ENCODE data around the gene RCAN2. TPM values are rescaled to one million over a fixed set of nuclear protein-coding genes. Genes with fewer than 3 reads are reported as not detected.

RCAN2 gene
- total RNA-seq, 2 donors from 2014 or later: 96.5 to 210 TPM

DNA sequence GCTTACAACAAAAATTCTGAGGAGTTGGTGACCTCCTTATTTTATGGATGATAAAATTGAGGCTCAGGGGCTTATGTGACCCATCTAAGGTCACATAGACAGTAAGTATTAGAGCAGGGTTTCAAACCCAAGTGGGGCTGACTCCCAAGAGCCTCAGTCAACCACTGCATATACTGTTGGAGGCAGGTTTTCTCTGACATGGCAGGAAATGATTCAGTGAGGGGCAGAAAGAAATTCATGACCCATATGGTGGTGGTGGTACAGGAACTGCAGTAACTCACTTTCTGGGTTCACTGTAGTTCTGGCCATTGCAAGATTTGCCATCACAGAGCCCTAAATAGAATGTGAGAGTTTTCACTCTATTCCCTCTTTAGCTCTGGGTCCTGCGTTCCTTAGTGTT is 188.4 kb downstream of the RCAN2 start:
- TF ChIP-seq, protein P1, sequence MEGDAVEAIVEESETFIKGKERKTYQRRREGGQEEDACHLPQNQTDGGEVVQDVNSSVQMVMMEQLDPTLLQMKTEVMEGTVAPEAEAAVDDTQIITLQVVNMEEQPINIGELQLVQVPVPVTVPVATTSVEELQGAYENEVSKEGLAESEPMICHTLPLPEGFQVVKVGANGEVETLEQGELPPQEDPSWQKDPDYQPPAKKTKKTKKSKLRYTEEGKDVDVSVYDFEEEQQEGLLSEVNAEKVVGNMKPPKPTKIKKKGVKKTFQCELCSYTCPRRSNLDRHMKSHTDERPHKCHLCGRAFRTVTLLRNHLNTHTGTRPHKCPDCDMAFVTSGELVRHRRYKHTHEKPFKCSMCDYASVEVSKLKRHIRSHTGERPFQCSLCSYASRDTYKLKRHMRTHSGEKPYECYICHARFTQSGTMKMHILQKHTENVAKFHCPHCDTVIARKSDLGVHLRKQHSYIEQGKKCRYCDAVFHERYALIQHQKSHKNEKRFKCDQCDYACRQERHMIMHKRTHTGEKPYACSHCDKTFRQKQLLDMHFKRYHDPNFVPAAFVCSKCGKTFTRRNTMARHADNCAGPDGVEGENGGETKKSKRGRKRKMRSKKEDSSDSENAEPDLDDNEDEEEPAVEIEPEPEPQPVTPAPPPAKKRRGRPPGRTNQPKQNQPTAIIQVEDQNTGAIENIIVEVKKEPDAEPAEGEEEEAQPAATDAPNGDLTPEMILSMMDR (IDR thresholded peaks at IDR 0.05): no peak
- Histone ChIP-seq H3K4me3 (no peak overlapping the region), H3K27me3 (no peaks in the 10 kb centered on the region), H3K36me3 (no peaks in the 10 kb centered on the region), H3K9me3 (no peaks in the 10 kb centered on the region), H3K4me1 (peaks cover 0 to 17% of the 10 kb centered on the region in 2 donors), H3K27ac (no peak overlapping the region)
- no peak for DNase-seq (ENCODE audit: low spot score)

DNA sequence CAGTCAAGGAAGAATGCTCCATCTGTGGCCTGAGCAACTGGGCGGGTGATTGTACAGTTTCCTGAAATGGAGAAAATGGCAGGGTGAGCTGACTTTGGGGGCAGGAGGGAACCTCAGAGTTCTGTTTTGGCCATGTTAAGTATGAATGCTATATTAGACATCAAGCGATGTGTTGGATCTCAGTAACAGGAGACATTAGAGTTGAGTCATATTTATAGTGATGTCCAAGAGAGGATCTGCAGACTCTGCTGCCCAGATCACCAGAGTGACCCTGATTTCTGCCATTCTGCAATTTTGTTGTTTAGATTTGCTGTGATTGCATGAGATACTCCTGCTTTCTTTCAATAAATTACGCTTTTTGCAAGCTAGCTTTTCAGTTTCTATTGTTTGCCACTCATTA is 189.1 kb downstream of the RCAN2 start:
- H3K36me3 ChIP-seq: no peaks in the 10 kb centered on the region
- H3K9me3 ChIP-seq: no peaks in the 10 kb centered on the region
- H3K4me3 ChIP-seq: no peak overlapping the region
- peak overlapping the region in 1 of 2 donors; percentile 43 for H3K27ac ChIP-seq
- TF ChIP-seq, protein P1 (IDR thresholded peaks at IDR 0.05): no peak
- H3K27me3 ChIP-seq: no peaks in the 10 kb centered on the region
- H3K4me1 ChIP-seq: peaks cover 0 to 23% of the 10 kb centered on the region in 2 donors
- DNase-seq (ENCODE audit: low spot score): no peak

DNA sequence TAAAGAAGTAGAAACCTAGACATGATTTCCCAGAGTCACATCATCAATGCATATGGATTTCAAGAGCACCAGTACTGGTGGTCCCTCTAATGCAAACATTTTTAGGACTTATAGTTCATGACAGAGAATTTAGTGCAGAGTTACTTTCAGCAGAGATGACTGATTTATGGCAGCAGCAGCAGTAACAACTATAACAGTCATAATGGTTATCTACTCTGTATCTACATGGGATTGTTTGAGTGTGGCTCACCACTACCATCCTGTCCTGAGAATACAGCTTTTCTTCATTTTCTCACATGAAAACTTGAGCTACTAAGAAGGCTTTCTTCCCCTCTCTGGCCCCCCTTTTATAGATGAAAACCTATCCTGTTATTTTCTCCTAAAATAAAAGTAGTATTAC is 192.0 kb downstream of the RCAN2 start:
- Histone ChIP-seq H3K9me3 (no peaks in the 10 kb centered on the region), H3K4me3 (no peak overlapping the region), H3K4me1 (peaks cover 0 to 24% of the 10 kb centered on the region in 2 donors), H3K36me3 (no peaks in the 10 kb centered on the region), H3K27ac (no peak overlapping the region), H3K27me3 (no peaks in the 10 kb centered on the region)
- no peak for DNase-seq (ENCODE audit: low spot score)
- TF ChIP-seq, protein P1 (IDR thresholded peaks at IDR 0.05): no peak

DNA sequence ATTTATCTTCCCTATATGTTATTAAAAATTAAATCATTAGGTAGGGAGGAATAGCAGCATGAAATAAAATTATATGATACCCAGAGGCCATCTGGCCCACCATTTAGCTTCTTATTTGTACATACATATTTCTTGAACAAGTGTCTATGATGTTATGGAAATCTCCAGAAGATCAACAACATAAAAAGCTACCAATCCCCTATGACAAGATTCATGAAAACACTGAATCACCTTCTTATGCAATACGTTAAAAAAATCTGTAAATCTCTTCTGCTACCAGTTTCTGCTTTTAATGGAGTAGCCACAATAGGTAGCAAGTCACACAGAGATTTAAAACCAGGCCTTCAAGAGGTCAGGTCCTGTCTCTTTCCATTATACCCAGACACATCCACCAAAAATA is 194.7 kb downstream of the RCAN2 start:
- Histone ChIP-seq H3K27ac (no peak overlapping the region), H3K36me3 (no peaks in the 10 kb centered on the region), H3K9me3 (no peaks in the 10 kb centered on the region), H3K4me3 (no peak overlapping the region), H3K4me1 (peaks cover 0 to 24% of the 10 kb centered on the region in 2 donors), H3K27me3 (no peaks in the 10 kb centered on the region)
- DNase-seq (ENCODE audit: low spot score): no peak
- TF ChIP-seq, protein P1 (IDR thresholded peaks at IDR 0.05): no peak

DNA sequence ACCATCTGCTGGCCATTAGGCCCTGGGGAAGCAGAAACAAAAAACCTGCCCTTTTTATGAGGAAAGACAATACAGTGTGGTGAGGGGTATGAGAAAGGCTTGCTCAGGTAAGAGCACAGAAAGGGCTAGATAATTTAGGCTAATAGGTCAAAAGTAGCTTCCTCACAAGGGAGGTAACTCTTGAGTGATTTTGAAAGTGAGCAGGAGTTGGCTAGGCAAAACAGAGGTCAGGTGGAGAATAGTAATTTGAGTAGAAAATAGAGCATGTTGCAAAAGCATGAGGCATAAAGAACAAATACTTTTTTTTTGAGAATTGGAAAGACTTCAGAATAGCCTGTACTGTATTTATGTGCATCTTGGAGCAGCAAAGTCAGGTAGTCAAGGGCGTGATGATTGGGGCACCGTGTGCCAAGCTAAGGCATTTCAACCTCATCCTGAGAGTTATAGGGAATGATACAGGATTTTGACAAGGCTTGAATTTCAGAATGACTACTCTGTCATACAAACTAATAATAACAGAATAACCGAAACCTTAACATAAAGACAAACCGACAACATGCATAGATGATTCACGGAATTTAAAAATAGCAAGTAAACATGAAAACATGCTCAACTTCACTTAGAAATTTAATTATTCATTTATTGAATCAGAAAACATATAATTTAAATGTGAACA is 197.5 kb downstream of the RCAN2 start:
- Histone ChIP-seq H3K27me3 (no peaks in the 10 kb centered on the region), H3K9me3 (no peaks in the 10 kb centered on the region), H3K4me1 (peaks cover 0 to 43% of the 10 kb centered on the region in 2 donors), H3K27ac (no peak overlapping the region), H3K4me3 (no peak overlapping the region), H3K36me3 (no peaks in the 10 kb centered on the region)
- DNase-seq (ENCODE audit: low spot score): no peak
- TF ChIP-seq, protein P1 (IDR thresholded peaks at IDR 0.05): no peak

DNA sequence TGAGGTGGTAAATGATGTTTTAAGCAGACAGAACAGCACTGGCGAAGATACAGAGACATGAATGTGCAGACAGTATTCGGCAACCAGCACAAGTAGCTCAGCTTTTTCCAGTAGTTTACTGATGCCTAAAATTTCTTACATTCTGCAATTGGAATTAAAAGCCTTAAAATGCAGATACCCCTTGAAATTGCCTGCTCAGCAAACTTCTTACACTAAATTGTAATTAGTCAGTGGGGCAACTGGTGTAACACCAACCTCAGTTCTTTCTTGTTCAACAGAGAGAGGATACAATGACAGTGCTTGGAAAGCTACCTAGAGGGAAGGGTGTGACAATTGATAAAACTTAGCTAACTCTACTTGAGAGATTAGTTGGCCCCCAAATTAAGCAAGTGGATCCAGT is 199.4 kb downstream of the RCAN2 start:
- no peak overlapping the region for H3K27ac ChIP-seq
- peaks cover 0 to 44% of the 10 kb centered on the region in 2 donors for H3K4me1 ChIP-seq

More for the DNA sequence above, 199.4 kb downstream of the RCAN2 start:
- no peak for DNase-seq (ENCODE audit: low spot score)
- TF ChIP-seq, protein P1 (IDR thresholded peaks at IDR 0.05): no peak
- Histone ChIP-seq H3K36me3 (no peaks in the 10 kb centered on the region), H3K9me3 (no peaks in the 10 kb centered on the region), H3K27me3 (no peaks in the 10 kb centered on the region), H3K4me3 (no peak overlapping the region)

Measured in right atrium auricular region (tissue), 2 donors.